ENCODE results near the gene TBL3.

Gene TBL3

GRCh38 chr16:2030036-2030435 is 58.2 kb downstream of the TBL3 start:
- no peak overlapping the region for H3K4me2 ChIP-seq (ENCODE audit: insufficient read depth, low read length)
- ATAC-seq (ENCODE audit: insufficient read depth, low read depth) (no peak), DNase-seq (no peak)
- peaks cover 2% of the 10 kb centered on the region; the same call in 1 of the 2 replicates for H3K4me1 ChIP-seq (ENCODE audit: insufficient read depth, low read length)
- no peaks in the 10 kb centered on the region for H3K36me3 ChIP-seq (ENCODE audit: insufficient read depth, low read length)
- peaks cover 33% of the 10 kb centered on the region for H3K27me3 ChIP-seq (ENCODE audit: insufficient read depth, low read length, poor library complexity)
- H3K4me3 ChIP-seq (ENCODE audit: low read depth in 1 of 2, low read length in 2 of 2), result no peak overlapping the region
- no peaks in the 10 kb centered on the region for H3K9me3 ChIP-seq (ENCODE audit: insufficient read depth, low read length, severe bottlenecking)
- H3K27ac ChIP-seq (ENCODE audit: low read length), result no peak overlapping the region
- H3K9ac ChIP-seq (ENCODE audit: low read depth, low read length), result no peak overlapping the region
- H3K79me2 ChIP-seq (ENCODE audit: insufficient read depth, low read length), result no peaks in the 10 kb centered on the region
- no peak overlapping the region for H2AFZ ChIP-seq (ENCODE audit: low read depth, low read length)
- H4K20me1 ChIP-seq (ENCODE audit: insufficient read depth, low read length), result peaks cover 10% of the 10 kb centered on the region
- no peak for TF ChIP-seq EZH2 (IDR thresholded peaks at IDR 0.05; ENCODE audit: borderline replicate concordance, low read depth, low read length, severe bottlenecking)
- no peak for TF ChIP-seq CTCF (IDR thresholded peaks at IDR 0.05; ENCODE audit: borderline replicate concordance, extremely low read depth, low read length, poor library complexity, severe bottlenecking)

- DNase-seq (no peak), ATAC-seq (ENCODE audit: insufficient read depth, low read depth) (no peak)
- H3K9ac ChIP-seq (ENCODE audit: low read depth, low read length), result no peak overlapping the region
- no peak overlapping the region for H3K27ac ChIP-seq (ENCODE audit: low read length)
- peaks cover 28% of the 10 kb centered on the region for H3K27me3 ChIP-seq (ENCODE audit: insufficient read depth, low read length, poor library complexity)
- peaks cover 2% of the 10 kb centered on the region; the same call in 1 of the 2 replicates for H3K4me1 ChIP-seq (ENCODE audit: insufficient read depth, low read length)
- no peaks in the 10 kb centered on the region for H3K79me2 ChIP-seq (ENCODE audit: insufficient read depth, low read length)
- no peaks in the 10 kb centered on the region for H3K36me3 ChIP-seq (ENCODE audit: insufficient read depth, low read length)
- no peak overlapping the region for H3K4me3 ChIP-seq (ENCODE audit: low read depth in 1 of 2, low read length in 2 of 2)
- no peaks in the 10 kb centered on the region for H3K9me3 ChIP-seq (ENCODE audit: insufficient read depth, low read length, severe bottlenecking)
- H2AFZ ChIP-seq (ENCODE audit: low read depth, low read length), result no peak overlapping the region
- no peak overlapping the region for H3K4me2 ChIP-seq (ENCODE audit: insufficient read depth, low read length)
- H4K20me1 ChIP-seq (ENCODE audit: insufficient read depth, low read length), result peaks cover 10% of the 10 kb centered on the region
- TF ChIP-seq EZH2 (IDR thresholded peaks at IDR 0.05; ENCODE audit: borderline replicate concordance, low read depth, low read length, severe bottlenecking), result no peak
- no peak for TF ChIP-seq CTCF (IDR thresholded peaks at IDR 0.05; ENCODE audit: borderline replicate concordance, extremely low read depth, low read length, poor library complexity, severe bottlenecking)
Observed at GRCh38 chr16:2031081-2031577, 59.3 kb downstream of the TBL3 start.
